Measurements from ENCODE around the gene ESRRA.
A peak's percentile ranks its signal among the peaks of the same experiment; 100 is the strongest.

ESRRA gene

DNA sequence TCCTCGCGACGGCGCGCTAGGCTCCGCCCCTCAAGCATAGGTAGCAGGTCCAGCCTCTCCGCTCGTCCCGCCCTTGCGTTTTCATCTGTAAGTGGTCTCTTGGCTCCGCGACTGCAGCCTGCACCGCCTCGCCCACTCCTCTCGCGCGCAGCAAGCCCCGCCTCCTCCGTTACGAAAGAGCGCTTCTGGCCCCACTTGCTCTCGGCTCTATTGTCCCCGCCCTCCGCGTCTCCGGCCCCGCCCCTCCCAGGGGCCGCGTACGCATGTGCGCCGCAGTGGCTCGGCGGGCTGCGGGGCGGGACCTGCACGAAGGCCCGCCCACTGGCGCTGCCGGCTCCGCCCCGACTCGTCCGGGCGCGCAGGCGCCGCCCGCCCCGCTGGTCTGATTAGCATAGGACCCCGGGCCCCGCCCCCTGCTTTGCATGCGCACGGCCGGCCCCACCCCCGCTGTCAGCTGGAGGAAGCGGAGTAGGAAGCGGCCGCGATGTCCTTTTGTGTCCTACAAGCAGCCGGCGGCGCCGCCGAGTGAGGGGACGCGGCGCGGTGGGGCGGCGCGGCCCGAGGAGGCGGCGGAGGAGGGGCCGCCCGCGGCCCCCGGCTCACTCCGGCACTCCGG lies at the start of gene ESRRA:
ESRRA (plus strand) TSS at position 450 of the 616 bp plus-strand sequence. CDS start 1,656 bp downstream, outside the sequence.
- POLR2A ChIA-PET, result interaction anchor here (0.7 to 7.0 kb wide), 16 partner anchors 10 to 120 kb away, joined by 3 to 79 read pairs (median 6); partner anchors contain the start of genes BAD, GPR137, PPP1R14B and PRDX5
- TF ChIP-seq FOXM1 (IDR thresholded peaks at IDR 0.05; ENCODE audit: borderline replicate concordance) (peak; percentile 25; the same call in 1 of the 2 replicates), FOXK2 (IDR thresholded peaks at IDR 0.05) (no peak), NFRKB (IDR thresholded peaks at IDR 0.05) (no peak), L3MBTL2 (conservative IDR thresholded peaks at IDR 0.05) (no peak), HDGF (IDR thresholded peaks at IDR 0.05; ENCODE audit: borderline replicate concordance) (0 out of 2 replicates have a peak, but pooled peaks have one; percentile 71), FOXA1 (IDR thresholded peaks at IDR 0.05) (no peak), CTBP1 (IDR thresholded peaks at IDR 0.05; ENCODE audit: borderline replicate concordance) (no peak)
- TF ChIP-seq, protein P1, sequence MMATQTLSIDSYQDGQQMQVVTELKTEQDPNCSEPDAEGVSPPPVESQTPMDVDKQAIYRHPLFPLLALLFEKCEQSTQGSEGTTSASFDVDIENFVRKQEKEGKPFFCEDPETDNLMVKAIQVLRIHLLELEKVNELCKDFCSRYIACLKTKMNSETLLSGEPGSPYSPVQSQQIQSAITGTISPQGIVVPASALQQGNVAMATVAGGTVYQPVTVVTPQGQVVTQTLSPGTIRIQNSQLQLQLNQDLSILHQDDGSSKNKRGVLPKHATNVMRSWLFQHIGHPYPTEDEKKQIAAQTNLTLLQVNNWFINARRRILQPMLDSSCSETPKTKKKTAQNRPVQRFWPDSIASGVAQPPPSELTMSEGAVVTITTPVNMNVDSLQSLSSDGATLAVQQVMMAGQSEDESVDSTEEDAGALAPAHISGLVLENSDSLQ (IDR thresholded peaks at IDR 0.05), result no peak
- CTCF ChIA-PET, result interaction anchor here (0.7 to 5.4 kb wide), 14 partner anchors 13 to 285 kb away, joined by 3 to 66 read pairs (median 4); partner anchors contain the start of genes FKBP2, PLCB3, PRDX5 and TRMT112
- peak; percentile 98 for DNase-seq (ENCODE audit: extremely low spot score)

DNA sequence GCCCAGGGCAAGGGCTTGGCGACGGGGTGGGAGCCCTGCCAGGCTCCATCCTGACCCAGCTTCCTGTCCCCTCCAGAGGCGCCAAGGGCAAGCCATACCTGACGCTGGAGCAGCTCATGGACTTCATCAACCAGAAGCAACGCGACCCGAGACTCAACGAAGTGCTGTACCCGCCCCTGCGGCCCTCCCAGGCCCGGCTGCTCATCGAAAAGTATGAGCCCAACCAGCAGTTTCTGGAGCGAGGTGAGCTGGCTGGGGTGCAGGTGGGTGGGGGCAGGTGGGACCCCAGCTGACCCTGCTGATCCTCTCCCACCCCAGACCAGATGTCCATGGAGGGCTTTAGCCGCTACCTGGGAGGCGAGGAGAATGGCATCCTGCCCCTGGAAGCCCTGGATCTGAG lies 49.0 kb upstream of the ESRRA start:
- DNase-seq (ENCODE audit: extremely low spot score), result no peak
- ChIA-PET CTCF (no interaction called here), POLR2A (interaction anchor here (0.9 to 4.1 kb wide), 3 partner anchors 10 to 61 kb away, joined by 3 to 18 read pairs (median 6); partner anchors contain the start of genes FKBP2, PPP1R14B, PRDX5 and TRMT112)
- TF ChIP-seq NFRKB (IDR thresholded peaks at IDR 0.05) (no peak), ARNT (IDR thresholded peaks at IDR 0.05) (no peak), FOXA1 (IDR thresholded peaks at IDR 0.05) (no peak), L3MBTL2 (conservative IDR thresholded peaks at IDR 0.05) (no peak), CTBP1 (IDR thresholded peaks at IDR 0.05; ENCODE audit: borderline replicate concordance) (no peak), BHLHE40 (IDR thresholded peaks at IDR 0.05; ENCODE audit: borderline replicate concordance) (no peak), ZNF384 (IDR thresholded peaks at IDR 0.05) (no peak), LEF1 (IDR thresholded peaks at IDR 0.05; ENCODE audit: borderline replicate concordance) (no peak), HDGF (IDR thresholded peaks at IDR 0.05; ENCODE audit: borderline replicate concordance) (no peak), FOXM1 (IDR thresholded peaks at IDR 0.05; ENCODE audit: borderline replicate concordance) (no peak), SP1 (IDR thresholded peaks at IDR 0.05) (no peak), SUZ12 (IDR thresholded peaks at IDR 0.05) (no peak), ELF4 (IDR thresholded peaks at IDR 0.05) (no peak), FOXK2 (IDR thresholded peaks at IDR 0.05) (no peak), TARDBP (IDR thresholded peaks at IDR 0.05) (no peak)
- TF ChIP-seq, protein P1 (IDR thresholded peaks at IDR 0.05), result no peak

DNA sequence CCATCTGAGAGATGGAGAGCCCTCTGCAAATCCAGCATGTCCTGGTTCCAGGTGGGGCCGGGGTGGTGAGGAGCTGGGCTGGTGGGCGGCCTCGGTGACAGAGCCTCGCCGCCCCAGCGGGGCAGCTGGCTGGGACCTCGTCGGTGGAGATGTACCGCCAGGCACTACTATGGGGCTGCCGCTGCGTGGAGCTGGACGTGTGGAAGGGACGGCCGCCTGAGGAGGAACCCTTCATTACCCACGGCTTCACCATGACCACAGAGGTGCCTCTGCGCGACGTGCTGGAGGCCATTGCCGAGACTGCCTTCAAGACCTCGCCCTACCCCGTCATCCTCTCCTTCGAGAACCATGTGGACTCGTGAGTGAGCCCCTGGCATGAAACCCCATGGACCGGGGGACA lies 47.0 kb upstream of the ESRRA start:
- CTCF ChIA-PET, result no interaction called here

DNA sequence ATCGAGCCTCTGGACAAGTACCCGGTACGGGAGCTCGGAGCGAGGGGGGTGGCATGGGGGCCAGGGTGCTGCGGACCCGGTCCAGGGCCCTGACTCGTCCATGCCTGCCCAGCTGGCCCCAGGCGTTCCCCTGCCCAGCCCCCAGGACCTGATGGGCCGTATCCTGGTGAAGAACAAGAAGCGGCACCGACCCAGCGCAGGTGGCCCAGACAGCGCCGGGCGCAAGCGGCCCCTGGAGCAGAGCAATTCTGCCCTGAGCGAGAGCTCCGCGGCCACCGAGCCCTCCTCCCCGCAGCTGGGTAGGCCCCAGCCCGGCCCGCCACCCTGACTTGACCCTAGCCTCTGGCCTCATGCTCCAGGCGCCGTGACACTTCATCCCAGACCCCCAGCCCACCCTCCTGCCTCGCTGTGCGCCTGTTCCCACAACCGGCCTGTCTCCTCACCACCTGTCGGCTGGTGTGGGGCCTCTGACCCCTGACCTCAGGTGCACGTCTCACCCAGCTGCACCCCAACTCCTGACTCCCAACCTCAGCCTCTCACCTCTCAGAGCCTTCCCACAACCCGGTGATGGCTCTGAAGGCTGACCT lies 46.3 kb upstream of the ESRRA start:
- TF ChIP-seq, protein P1 (IDR thresholded peaks at IDR 0.05), result no peak
- no peak for TF ChIP-seq FOXA1 (IDR thresholded peaks at IDR 0.05)
- CTCF ChIA-PET, result no interaction called here
- DNase-seq (ENCODE audit: extremely low spot score), result no peak
- POLR2A ChIA-PET, result interaction anchor here (4.1 kb wide), 1 partner anchor 12 kb away, joined by 18 read pairs; the partner anchor contains the start of gene PPP1R14B

More for the DNA sequence above, 47.0 kb upstream of the ESRRA start:
- TF ChIP-seq ZNF384 (IDR thresholded peaks at IDR 0.05), result no peak
- TF ChIP-seq BHLHE40 (IDR thresholded peaks at IDR 0.05; ENCODE audit: borderline replicate concordance), result no peak
- no peak for TF ChIP-seq CTBP1 (IDR thresholded peaks at IDR 0.05; ENCODE audit: borderline replicate concordance)
- TF ChIP-seq FOXA1 (IDR thresholded peaks at IDR 0.05), result no peak
- no peak for TF ChIP-seq ARNT (IDR thresholded peaks at IDR 0.05)
- TF ChIP-seq L3MBTL2 (conservative IDR thresholded peaks at IDR 0.05), result no peak
- TF ChIP-seq FOXK2 (IDR thresholded peaks at IDR 0.05), result no peak
- TF ChIP-seq, protein P1 (IDR thresholded peaks at IDR 0.05), result no peak
- TF ChIP-seq LEF1 (IDR thresholded peaks at IDR 0.05; ENCODE audit: borderline replicate concordance), result no peak
- no peak for TF ChIP-seq NFRKB (IDR thresholded peaks at IDR 0.05)
- TF ChIP-seq SUZ12 (IDR thresholded peaks at IDR 0.05), result no peak
- TF ChIP-seq SP1 (IDR thresholded peaks at IDR 0.05), result no peak
- no peak for TF ChIP-seq FOXM1 (IDR thresholded peaks at IDR 0.05; ENCODE audit: borderline replicate concordance)
- no peak for TF ChIP-seq HDGF (IDR thresholded peaks at IDR 0.05; ENCODE audit: borderline replicate concordance)
- TF ChIP-seq ELF4 (IDR thresholded peaks at IDR 0.05), result no peak
- TF ChIP-seq TARDBP (IDR thresholded peaks at IDR 0.05), result no peak
- POLR2A ChIA-PET, result interaction anchor here (0.9 to 4.1 kb wide), 2 partner anchors 11 to 12 kb away, joined by 3 to 18 read pairs; partner anchors contain the start of gene PPP1R14B
- no peak for DNase-seq (ENCODE audit: extremely low spot score)

DNA sequence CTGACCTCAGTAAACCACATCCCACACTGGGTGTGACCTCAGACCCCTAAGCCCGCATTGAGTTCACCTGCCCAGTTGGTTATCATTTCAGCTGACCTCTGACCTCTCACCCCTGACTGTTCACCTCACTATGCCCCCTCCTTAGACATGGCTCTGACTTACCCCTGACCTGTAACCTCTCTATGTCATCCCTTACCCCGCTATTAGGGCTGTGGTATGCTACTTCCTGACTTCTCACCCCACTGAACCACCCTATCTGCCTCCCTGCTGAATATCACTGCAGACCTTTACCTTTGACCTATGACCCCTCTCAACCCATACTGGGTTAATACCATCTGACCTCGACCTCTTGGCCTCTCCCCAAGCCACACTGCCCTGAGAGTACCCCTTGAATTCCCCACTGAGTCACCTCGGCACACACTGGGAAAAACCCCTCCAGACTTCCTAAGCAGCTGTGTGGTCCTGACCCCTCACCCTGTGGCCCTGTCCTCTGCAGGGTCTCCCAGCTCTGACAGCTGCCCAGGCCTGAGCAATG lies 45.7 kb upstream of the ESRRA start:
- ChIA-PET CTCF (no interaction called here), POLR2A (interaction anchor here (4.1 kb wide), 1 partner anchor 13 kb away, joined by 18 read pairs; the partner anchor contains the start of gene PPP1R14B)
- no peak for DNase-seq (ENCODE audit: extremely low spot score)
- no peak for TF ChIP-seq FOXM1 (IDR thresholded peaks at IDR 0.05; ENCODE audit: borderline replicate concordance)
- no peak for TF ChIP-seq BHLHE40 (IDR thresholded peaks at IDR 0.05; ENCODE audit: borderline replicate concordance)
- no peak for TF ChIP-seq NFRKB (IDR thresholded peaks at IDR 0.05)
- no peak for TF ChIP-seq SUZ12 (IDR thresholded peaks at IDR 0.05)
- no peak for TF ChIP-seq FOXA1 (IDR thresholded peaks at IDR 0.05)
- TF ChIP-seq L3MBTL2 (conservative IDR thresholded peaks at IDR 0.05), result no peak
- TF ChIP-seq ELF4 (IDR thresholded peaks at IDR 0.05), result no peak
- no peak for TF ChIP-seq ARNT (IDR thresholded peaks at IDR 0.05)
- TF ChIP-seq HDGF (IDR thresholded peaks at IDR 0.05; ENCODE audit: borderline replicate concordance), result no peak
- no peak for TF ChIP-seq CTBP1 (IDR thresholded peaks at IDR 0.05; ENCODE audit: borderline replicate concordance)
- no peak for TF ChIP-seq TARDBP (IDR thresholded peaks at IDR 0.05)
- no peak for TF ChIP-seq ZNF384 (IDR thresholded peaks at IDR 0.05)
- no peak for TF ChIP-seq SP1 (IDR thresholded peaks at IDR 0.05)
- no peak for TF ChIP-seq LEF1 (IDR thresholded peaks at IDR 0.05; ENCODE audit: borderline replicate concordance)
- TF ChIP-seq FOXK2 (IDR thresholded peaks at IDR 0.05), result no peak
- TF ChIP-seq, protein P1 (IDR thresholded peaks at IDR 0.05), result no peak

All from HEK293T (cell line).